ENCODE measurements around the gene TMEM119. TPM values are rescaled to one million over a fixed set of nuclear protein-coding genes. Genes with fewer than 3 reads are reported as not detected.
"Not testable (repeated sequence)": the region's sequence is repeated elsewhere in the genome, so short reads cannot be mapped to it uniquely, and the experiment has no call there.

Gene TMEM119
- total RNA-seq, 4 donors from 2014 or later, result 2.3 to 5.9 (median 4.5) TPM

GRCh38 chr12:108591267-108591980 is 6.5 kb downstream of the TMEM119 start:
- H3K4me3 ChIP-seq, result no peak overlapping the region
- H3K4me1 ChIP-seq, result peaks cover 0 to under 1% (median 0%) of the 10 kb centered on the region in 3 donors
- 93% methylated on average over 3 of the region's 22 CpGs; no CpG with 5 or more reads in 1 of the 2 donors for WGBS, 2 donors (ENCODE audit: low coverage in 1 of 2)
- ATAC-seq, result no peak
- TF ChIP-seq CTCF (IDR thresholded peaks at IDR 0.05) (no peak), EP300 (IDR thresholded peaks at IDR 0.05) (no peak), POLR2A (IDR thresholded peaks at IDR 0.05) (no peak), POLR2AphosphoS5 (IDR thresholded peaks at IDR 0.05) (no peak)
- no peak overlapping the region for H3K27ac ChIP-seq
- H3K27me3 ChIP-seq, result peaks cover 14% of the 10 kb centered on the region
- H3K9me3 ChIP-seq, result no peaks in the 10 kb centered on the region
- H3K36me3 ChIP-seq, result no peaks in the 10 kb centered on the region

GRCh38 chr12:108590463-108590862 is 7.4 kb downstream of the TMEM119 start:
- WGBS, 2 donors (ENCODE audit: low coverage in 1 of 2), result 87 to 94% methylated on average over 5 to 9 of the region's 9 CpGs
- not testable (repeated sequence) for H3K36me3 ChIP-seq, H3K9me3 ChIP-seq, ATAC-seq, H3K4me1 ChIP-seq, H3K4me3 ChIP-seq, H3K27ac ChIP-seq
- H3K27me3 ChIP-seq, result peaks cover 14% of the 10 kb centered on the region

- H3K36me3 ChIP-seq, result no peaks in the 10 kb centered on the region
- peaks cover 14% of the 10 kb centered on the region for H3K27me3 ChIP-seq
- no peaks in the 10 kb centered on the region for H3K4me1 ChIP-seq
- TF ChIP-seq POLR2AphosphoS5 (IDR thresholded peaks at IDR 0.05) (no peak), EP300 (IDR thresholded peaks at IDR 0.05) (no peak), POLR2A (IDR thresholded peaks at IDR 0.05) (no peak), CTCF (IDR thresholded peaks at IDR 0.05) (no peak)
- no peaks in the 10 kb centered on the region for H3K9me3 ChIP-seq
- ATAC-seq, result no peak
- H3K4me3 ChIP-seq, result no peak overlapping the region
- no peak overlapping the region for H3K27ac ChIP-seq
- no CpG with 5 or more reads among the region's 7 CpGs for WGBS, 2 donors (ENCODE audit: low coverage in 1 of 2)
Observed at GRCh38 chr12:108589840-108590229, 8.0 kb downstream of the TMEM119 start.

GRCh38 chr12:108589028-108589839 is 8.7 kb downstream of the TMEM119 start:
- Histone ChIP-seq H3K36me3 (no peaks in the 10 kb centered on the region), H3K4me1 (no peaks in the 10 kb centered on the region), H3K4me3 (no peak overlapping the region), H3K27me3 (peaks cover 14% of the 10 kb centered on the region), H3K9me3 (no peaks in the 10 kb centered on the region), H3K27ac (no peak overlapping the region)
- TF ChIP-seq POLR2A (IDR thresholded peaks at IDR 0.05), result no peak
- no peak for TF ChIP-seq EP300 (IDR thresholded peaks at IDR 0.05)
- TF ChIP-seq POLR2AphosphoS5 (IDR thresholded peaks at IDR 0.05), result no peak
- TF ChIP-seq CTCF (IDR thresholded peaks at IDR 0.05), result no peak
- no peak for ATAC-seq
- WGBS, 2 donors (ENCODE audit: low coverage in 1 of 2), result 18 to 100% methylated on average over 2 to 6 of the region's 15 CpGs

- WGBS, 2 donors (ENCODE audit: low coverage in 1 of 2), result 53% methylated on average over 2 of the region's 4 CpGs; no CpG with 5 or more reads in 1 of the 2 donors
- Histone ChIP-seq H3K4me1 (no peaks in the 10 kb centered on the region), H3K27me3 (peaks cover 14% of the 10 kb centered on the region), H3K9me3 (no peaks in the 10 kb centered on the region), H3K27ac (no peak overlapping the region), H3K36me3 (no peaks in the 10 kb centered on the region), H3K4me3 (no peak overlapping the region)
- no peak for ATAC-seq
- TF ChIP-seq CTCF (IDR thresholded peaks at IDR 0.05) (no peak), POLR2A (IDR thresholded peaks at IDR 0.05) (no peak), POLR2AphosphoS5 (IDR thresholded peaks at IDR 0.05) (no peak), EP300 (IDR thresholded peaks at IDR 0.05) (no peak)
Observed at GRCh38 chr12:108587826-108588225, 10.1 kb downstream of the TMEM119 start.
